Testis (tissue), 3 donors: ENCODE data around the gene NES. TPM values are rescaled to one million over a fixed set of nuclear protein-coding genes. Genes with fewer than 3 reads are reported as not detected.

Source experiments
- DNase-seq: peaks from one replicate; pipeline ENCODE4 v3.0.0-alpha.2; 2019
- H3K27ac ChIP-seq, 2 donors: fragments of 200-600 bp; sonication (generic); one replicate each; pipeline ENCODE4 v1.5.1; 2019
- H3K27me3 ChIP-seq: fragments of 200-600 bp; sonication (generic); one replicate; pipeline ENCODE4 v1.5.1; 2019
- H3K36me3 ChIP-seq: fragments of 200-600 bp; sonication (generic); one replicate; pipeline ENCODE4 v1.5.1; 2017; ENCODE audit warnings: low read depth; ENCODE audit errors: missing control alignments
- H3K4me1 ChIP-seq: fragments of 200-600 bp; sonication (generic); one replicate; pipeline ENCODE4 v1.5.1; 2019
- H3K4me3 ChIP-seq, 2 donors: fragments of 200-600 bp; sonication (generic); one replicate each; pipeline ENCODE4 v1.5.1; 2017 to 2019
- H3K9me3 ChIP-seq: fragments of 200-600 bp; sonication (generic); one replicate; pipeline ENCODE4 v1.5.1; 2017
- POLR2A ChIP-seq: fragments of 450-650 bp; IDR thresholded peaks from one replicate; pipeline ENCODE4 v1.6.1; 2017; ENCODE audit warnings: antibody characterized with exemption, mild to moderate bottlenecking, moderate library complexity
- WGBS, 2 donors: methylation state at CpG; one replicate each; pipeline ENCODE4 v1.1.5; 2018; 5-methylcytosine and 5-hydroxymethylcytosine counted together
- intact Hi-C: fragments of 100-400 bp; cut with DNase I; formaldehyde crosslinking; loops from one replicate; pipeline ENCODE4 v1.15.1; 2023; ENCODE audit warnings: low total_unique reads
- polyA plus RNA-seq: library from polyadenylated mRNA; stranded (reverse); fragments of 350-450 nt; fragmentation: Illumina TruSeq; extraction: RNeasy Lipid Tissue Mini Kit (QIAGEN cat#74804); gene quantifications from one replicate; pipeline ENCODE4 v1.2.3, GENCODE V29; 2014; ENCODE audit warnings: low read depth, low replicate concordance; ENCODE audit not compliant: insufficient read depth
- total RNA-seq, 2 donors: library from RNA; depleted of rRNA; stranded (reverse); fragments of >200 nt; gene quantifications; one replicate each; pipeline ENCODE4 v1.2.3, GENCODE V29; 2016
- TF ChIP-seq, protein P1 (sequence below), 3 experiments: fragments of 450-650 bp in 2 of 3; fragments of 200-600 bp in 1 of 3; sonication (generic) in 1 of 3; IDR thresholded peaks; one replicate each; pipeline ENCODE4 v1.5.1; 2016 to 2019; ENCODE audit warnings: antibody characterized with exemption in 3 of 3, mild to moderate bottlenecking in 2 of 3, moderate library complexity in 1 of 3

Gene NES
- total and polyA plus RNA-seq, 3 donors from 2014 or later = 17.6 to 27.7 (median 20.7) TPM

DNA sequence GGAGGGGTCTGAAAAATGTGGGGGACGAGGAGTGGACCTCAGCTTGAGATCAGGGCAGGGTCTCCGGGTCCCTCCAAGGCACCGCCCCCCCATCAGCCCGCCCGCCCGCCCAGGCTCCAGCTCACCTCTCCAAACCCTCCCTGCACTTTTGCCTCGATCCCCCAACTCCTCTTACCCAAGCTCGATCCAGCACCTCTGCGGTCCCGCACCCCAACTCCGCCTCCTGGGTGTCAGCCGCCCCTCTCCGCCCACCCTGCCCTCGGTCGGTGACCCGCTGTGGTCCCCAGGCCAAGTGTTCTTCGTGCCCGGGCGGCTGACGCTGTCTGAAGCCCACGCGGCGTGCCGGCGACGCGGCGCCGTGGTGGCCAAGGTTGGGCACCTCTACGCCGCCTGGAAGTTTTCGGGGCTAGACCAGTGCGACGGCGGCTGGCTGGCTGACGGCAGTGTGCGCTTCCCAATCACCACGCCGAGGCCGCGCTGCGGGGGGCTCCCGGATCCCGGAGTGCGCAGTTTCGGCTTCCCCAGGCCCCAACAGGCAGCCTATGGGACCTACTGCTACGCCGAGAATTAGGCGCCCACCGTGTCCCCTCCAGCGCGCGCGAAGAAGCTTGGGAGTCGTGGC is 52.3 kb downstream of the NES start:
- DNase-seq = no peak
- Histone ChIP-seq H3K36me3 (no peaks in the 10 kb centered on the region), H3K4me3 (peak overlapping the region; percentile 47 to 62), H3K4me1 (peaks cover 18% of the 10 kb centered on the region), H3K27ac (peak overlapping the region in 1 of 2 donors; percentile 41), H3K27me3 (no peaks in the 10 kb centered on the region), H3K9me3 (no peaks in the 10 kb centered on the region)
- intact Hi-C loops = no loop called here
- WGBS, 2 donors = 2 to 20% methylated on average over 2 to 51 of the region's 55 CpGs
- TF ChIP-seq, protein P1, sequence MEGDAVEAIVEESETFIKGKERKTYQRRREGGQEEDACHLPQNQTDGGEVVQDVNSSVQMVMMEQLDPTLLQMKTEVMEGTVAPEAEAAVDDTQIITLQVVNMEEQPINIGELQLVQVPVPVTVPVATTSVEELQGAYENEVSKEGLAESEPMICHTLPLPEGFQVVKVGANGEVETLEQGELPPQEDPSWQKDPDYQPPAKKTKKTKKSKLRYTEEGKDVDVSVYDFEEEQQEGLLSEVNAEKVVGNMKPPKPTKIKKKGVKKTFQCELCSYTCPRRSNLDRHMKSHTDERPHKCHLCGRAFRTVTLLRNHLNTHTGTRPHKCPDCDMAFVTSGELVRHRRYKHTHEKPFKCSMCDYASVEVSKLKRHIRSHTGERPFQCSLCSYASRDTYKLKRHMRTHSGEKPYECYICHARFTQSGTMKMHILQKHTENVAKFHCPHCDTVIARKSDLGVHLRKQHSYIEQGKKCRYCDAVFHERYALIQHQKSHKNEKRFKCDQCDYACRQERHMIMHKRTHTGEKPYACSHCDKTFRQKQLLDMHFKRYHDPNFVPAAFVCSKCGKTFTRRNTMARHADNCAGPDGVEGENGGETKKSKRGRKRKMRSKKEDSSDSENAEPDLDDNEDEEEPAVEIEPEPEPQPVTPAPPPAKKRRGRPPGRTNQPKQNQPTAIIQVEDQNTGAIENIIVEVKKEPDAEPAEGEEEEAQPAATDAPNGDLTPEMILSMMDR (IDR thresholded peaks at IDR 0.05) = no peak
- TF ChIP-seq POLR2A = no peak

DNA sequence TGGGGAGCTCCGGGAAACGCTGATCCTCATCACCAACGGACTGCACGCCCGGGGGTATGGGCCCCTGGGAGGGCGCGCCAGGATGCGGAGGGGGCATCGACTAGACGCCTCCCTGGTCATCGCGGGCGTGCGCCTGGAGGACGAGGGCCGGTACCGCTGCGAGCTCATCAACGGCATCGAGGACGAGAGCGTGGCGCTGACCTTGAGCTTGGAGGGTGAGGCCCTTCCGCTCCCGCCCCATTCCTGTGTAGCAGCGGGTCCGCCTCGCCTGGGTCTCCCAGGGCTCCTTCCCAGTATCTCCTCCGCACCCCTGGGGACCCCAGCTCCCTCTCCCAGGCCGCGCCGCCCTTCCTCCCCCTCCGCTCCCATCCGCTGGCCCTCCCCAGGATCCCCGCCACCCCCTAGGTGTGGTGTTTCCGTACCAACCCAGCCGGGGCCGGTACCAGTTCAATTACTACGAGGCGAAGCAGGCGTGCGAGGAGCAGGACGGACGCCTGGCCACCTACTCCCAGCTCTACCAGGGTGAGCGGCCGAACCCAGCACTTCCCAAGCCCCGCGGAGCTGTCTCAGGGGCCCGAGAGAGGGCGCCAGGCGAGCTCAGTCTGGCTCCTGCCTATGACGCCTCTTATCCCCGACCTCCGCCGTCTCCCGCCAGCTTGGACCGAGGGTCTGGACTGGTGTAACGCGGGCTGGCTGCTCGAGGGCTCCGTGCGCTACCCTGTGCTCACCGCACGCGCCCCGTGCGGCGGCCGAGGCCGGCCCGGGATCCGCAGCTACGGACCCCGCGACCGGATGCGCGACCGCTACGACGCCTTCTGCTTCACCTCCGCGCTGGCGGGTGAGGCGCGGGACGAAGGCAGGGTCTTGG is 53.0 kb downstream of the NES start:
- no peaks in the 10 kb centered on the region for H3K27me3 ChIP-seq
- peak overlapping the region in 1 of 2 donors; percentile 41 for H3K27ac ChIP-seq
- H3K9me3 ChIP-seq = no peaks in the 10 kb centered on the region
- H3K4me1 ChIP-seq = peaks cover 18% of the 10 kb centered on the region
- H3K36me3 ChIP-seq = no peaks in the 10 kb centered on the region
- 0 to 1% methylated on average over 30 to 51 of the region's 87 CpGs for whole genome bisulfite sequencing, 2 donors
- no peak for TF ChIP-seq POLR2A
- TF ChIP-seq, protein P1 (IDR thresholded peaks at IDR 0.05) = peak in 1 of 3 experiments; percentile 33
- DNase-seq = peak; percentile 73
- peak overlapping the region; percentile 47 to 62 for H3K4me3 ChIP-seq
- intact Hi-C loops = no loop called here

DNA sequence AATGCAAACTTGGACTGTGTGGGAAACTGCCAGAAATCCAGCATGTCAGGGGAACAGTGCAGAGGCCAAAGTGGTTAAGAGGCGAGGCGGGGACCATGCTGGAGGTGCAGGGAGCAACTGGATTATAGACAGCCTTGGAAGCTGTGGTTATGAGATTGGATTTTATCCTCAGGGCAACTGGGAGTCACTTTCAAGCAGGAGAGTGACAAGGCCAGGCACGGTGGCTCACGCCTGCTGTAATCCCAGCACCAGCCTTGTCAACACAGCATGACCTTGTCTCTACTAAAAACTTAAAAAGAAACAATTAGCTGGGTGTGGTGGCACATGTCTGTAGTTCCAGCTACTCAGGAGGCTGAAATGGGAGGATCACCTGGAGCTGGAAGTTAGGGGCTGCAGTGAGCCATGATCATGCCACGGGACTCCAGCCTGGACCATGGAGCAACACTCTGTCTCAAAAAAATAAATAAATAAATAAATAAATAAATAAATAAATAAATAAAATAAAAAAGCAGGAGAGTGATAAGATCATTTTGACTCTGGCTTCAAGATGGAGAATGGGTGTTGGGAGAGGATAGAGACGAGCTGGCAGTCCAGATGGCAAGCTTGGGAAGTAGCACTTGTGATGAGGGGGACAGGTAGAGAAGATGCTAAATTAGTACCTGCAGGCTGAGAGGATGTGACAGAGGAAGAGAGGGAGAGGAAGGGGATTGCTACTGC is 54.5 kb downstream of the NES start:
- Histone ChIP-seq H3K27ac (no peak overlapping the region), H3K27me3 (no peaks in the 10 kb centered on the region), H3K9me3 (no peaks in the 10 kb centered on the region), H3K36me3 (no peaks in the 10 kb centered on the region), H3K4me3 (no peak overlapping the region), H3K4me1 (peaks cover 20% of the 10 kb centered on the region)
- 62 to 86% methylated on average over 4 to 6 of the region's 6 CpGs for WGBS, 2 donors
- no peak for TF ChIP-seq POLR2A
- TF ChIP-seq, protein P1 (IDR thresholded peaks at IDR 0.05) = no peak
- intact Hi-C loops = no loop called here
- DNase-seq = no peak

DNA sequence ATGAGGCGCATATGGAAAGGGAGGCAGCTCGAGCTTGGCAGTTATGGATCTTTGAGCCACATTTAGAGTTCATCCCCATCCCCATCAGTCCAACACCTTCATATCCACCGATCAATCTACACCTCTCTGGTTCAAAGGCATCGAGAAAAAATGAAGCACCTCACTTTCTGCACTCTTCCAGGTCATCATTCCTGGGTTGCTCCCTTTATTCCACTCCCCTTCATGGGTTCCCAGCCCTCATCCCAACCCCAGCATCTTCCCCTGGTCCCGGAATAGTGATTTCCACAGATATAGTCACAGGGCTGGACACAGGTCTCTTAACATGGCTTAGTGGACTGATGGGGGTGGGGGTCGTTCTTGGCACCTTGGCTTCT is 57.6 kb downstream of the NES start:
- TF ChIP-seq POLR2A = no peak
- TF ChIP-seq, protein P1 (IDR thresholded peaks at IDR 0.05) = no peak
- Histone ChIP-seq H3K9me3 (no peaks in the 10 kb centered on the region), H3K36me3 (no peaks in the 10 kb centered on the region), H3K27ac (no peak overlapping the region), H3K4me3 (no peak overlapping the region), H3K4me1 (peaks cover 20% of the 10 kb centered on the region), H3K27me3 (no peaks in the 10 kb centered on the region)
- no peak for DNase-seq
- WGBS, 2 donors = 49 to 50% methylated on average over 6 of the region's 6 CpGs
- intact Hi-C loops = no loop called here
